Loucy (cell line): Measurements from ENCODE around the gene TRMT44.
"Not testable (repeated sequence)": the region's sequence is repeated elsewhere in the genome, so short reads cannot be mapped to it uniquely, and the experiment has no call there.

Experiments
- H2AFZ ChIP-seq: fragments of 200-600 bp; sonication (generic); 2 replicates; pipeline ENCODE4 v1.6.0; 2016; ENCODE audit warnings: antibody characterized with exemption, mild to moderate bottlenecking, low read length, moderate library complexity
- H3F3A ChIP-seq: fragments of 200-600 bp; 2 replicates; pipeline ENCODE4 v1.6.0; 2016; ENCODE audit warnings: antibody characterized with exemption, low read depth, mild to moderate bottlenecking
- H3K27me3 ChIP-seq: fragments of 200-600 bp; sonication (generic); 2 replicates; pipeline ENCODE4 v1.6.1; 2014; ENCODE audit warnings: low read length, mild to moderate bottlenecking; ENCODE audit not compliant: insufficient read depth, poor library complexity, severe bottlenecking
- H3K36me3 ChIP-seq: fragments of 200-600 bp; sonication (generic); 2 replicates; pipeline ENCODE4 v1.6.1; 2016; ENCODE audit warnings: low read length; ENCODE audit not compliant: insufficient read depth
- H3K4me1 ChIP-seq: fragments of 200-600 bp; sonication (generic); 2 replicates; pipeline ENCODE4 v1.5.1; 2014; ENCODE audit warnings: low read length, mild to moderate bottlenecking; ENCODE audit not compliant: insufficient read depth, poor library complexity, severe bottlenecking
- H3K4me2 ChIP-seq: fragments of 200-600 bp; sonication (generic); 2 replicates; pipeline ENCODE4 v1.6.0; 2014; ENCODE audit warnings: antibody characterized with exemption, low read length, low read depth, mild to moderate bottlenecking; ENCODE audit not compliant: poor library complexity, severe bottlenecking
- H3K4me3 ChIP-seq: fragments of 200-600 bp; sonication (generic); 2 replicates; pipeline ENCODE4 v1.5.1; 2014; ENCODE audit warnings: low read length, mild to moderate bottlenecking, mixed read lengths; ENCODE audit not compliant: poor library complexity, severe bottlenecking
- H3K79me2 ChIP-seq: fragments of 200-600 bp; sonication (generic); 2 replicates; pipeline ENCODE4 v1.6.1; 2014; ENCODE audit warnings: low read length; ENCODE audit not compliant: insufficient read depth
- H3K9ac ChIP-seq: fragments of 200-600 bp; sonication (generic); 2 replicates; pipeline ENCODE4 v1.6.0; 2014; ENCODE audit warnings: mild to moderate bottlenecking, low read depth, low read length, moderate library complexity; ENCODE audit not compliant: poor library complexity, severe bottlenecking
- H3K9me2 ChIP-seq: fragments of 200-600 bp; sonication (generic); replicated peaks from 2 replicates; pipeline ENCODE4 v1.6.1; 2016; ENCODE audit warnings: low read depth, low read length, mixed read lengths
- H3K9me3 ChIP-seq: fragments of 200-600 bp; sonication (generic); 2 replicates; pipeline ENCODE4 v1.6.1; 2014; ENCODE audit warnings: mild to moderate bottlenecking, antibody characterized with exemption, low read length, low read depth; ENCODE audit not compliant: insufficient read depth
- H4K20me1 ChIP-seq: fragments of 200-600 bp; sonication (generic); 2 replicates; pipeline ENCODE4 v1.6.0; 2014; ENCODE audit warnings: antibody characterized with exemption, low read length, mild to moderate bottlenecking; ENCODE audit not compliant: insufficient read depth, poor library complexity, severe bottlenecking
- EZH2phosphoT487 ChIP-seq: fragments of 200-600 bp; IDR thresholded peaks from 2 replicates; pipeline ENCODE4 v1.6.1; 2018; ENCODE audit warnings: antibody characterized with exemption, mild to moderate bottlenecking, moderate library complexity, borderline replicate concordance
- TF ChIP-seq, protein P1 (sequence below): fragments of 200-600 bp; sonication (generic); conservative IDR thresholded peaks from 2 replicates; pipeline ENCODE4 v1.5.1; 2014; ENCODE audit warnings: mild to moderate bottlenecking, antibody characterized with exemption, low read length

TRMT44 gene

DNA sequence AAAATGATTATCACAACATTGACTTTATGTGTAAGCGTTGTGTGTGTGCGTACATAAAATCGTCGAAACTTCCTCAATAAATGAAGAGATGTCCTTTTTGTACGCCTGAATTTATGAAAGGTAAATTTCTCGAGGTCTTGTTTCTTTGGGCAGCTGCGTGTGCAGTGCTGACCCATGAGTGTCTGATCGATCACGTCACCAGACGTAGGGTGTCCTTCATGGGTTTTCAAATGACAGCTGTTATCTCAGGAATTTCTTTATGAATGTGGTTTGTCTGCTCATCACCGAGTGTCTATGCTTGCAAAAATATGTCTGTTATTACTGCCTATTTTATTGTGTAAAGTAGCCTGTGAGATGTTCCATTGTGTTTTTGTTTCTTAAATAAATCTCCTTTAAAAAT is 71.9 kb downstream of the TRMT44 start:
- no peak overlapping the region for H3K4me2 ChIP-seq
- TF ChIP-seq EZH2phosphoT487, result no peak
- TF ChIP-seq, protein P1, sequence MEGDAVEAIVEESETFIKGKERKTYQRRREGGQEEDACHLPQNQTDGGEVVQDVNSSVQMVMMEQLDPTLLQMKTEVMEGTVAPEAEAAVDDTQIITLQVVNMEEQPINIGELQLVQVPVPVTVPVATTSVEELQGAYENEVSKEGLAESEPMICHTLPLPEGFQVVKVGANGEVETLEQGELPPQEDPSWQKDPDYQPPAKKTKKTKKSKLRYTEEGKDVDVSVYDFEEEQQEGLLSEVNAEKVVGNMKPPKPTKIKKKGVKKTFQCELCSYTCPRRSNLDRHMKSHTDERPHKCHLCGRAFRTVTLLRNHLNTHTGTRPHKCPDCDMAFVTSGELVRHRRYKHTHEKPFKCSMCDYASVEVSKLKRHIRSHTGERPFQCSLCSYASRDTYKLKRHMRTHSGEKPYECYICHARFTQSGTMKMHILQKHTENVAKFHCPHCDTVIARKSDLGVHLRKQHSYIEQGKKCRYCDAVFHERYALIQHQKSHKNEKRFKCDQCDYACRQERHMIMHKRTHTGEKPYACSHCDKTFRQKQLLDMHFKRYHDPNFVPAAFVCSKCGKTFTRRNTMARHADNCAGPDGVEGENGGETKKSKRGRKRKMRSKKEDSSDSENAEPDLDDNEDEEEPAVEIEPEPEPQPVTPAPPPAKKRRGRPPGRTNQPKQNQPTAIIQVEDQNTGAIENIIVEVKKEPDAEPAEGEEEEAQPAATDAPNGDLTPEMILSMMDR, result no peak

DNA sequence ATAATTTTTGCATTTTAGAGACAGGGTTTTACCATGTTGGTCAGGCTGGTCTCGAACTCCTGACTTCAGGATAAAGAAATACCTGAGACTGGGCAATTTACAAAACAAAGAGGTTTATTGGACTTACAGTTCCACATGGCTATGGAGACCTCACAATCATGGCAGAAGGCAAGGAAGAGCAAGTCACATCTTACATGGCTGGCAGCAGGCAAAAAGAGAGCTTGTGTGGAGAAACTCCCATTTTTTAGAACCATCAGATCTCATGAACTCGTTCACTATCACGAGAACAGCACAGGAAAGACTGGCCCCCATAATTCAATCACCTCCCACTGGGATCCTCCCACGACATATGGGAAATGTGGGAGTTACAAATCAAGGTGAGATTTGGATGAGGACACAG is 72.5 kb downstream of the TRMT44 start:
- H4K20me1 ChIP-seq, H3F3A ChIP-seq, H2AFZ ChIP-seq, H3K36me3 ChIP-seq, H3K9me2 ChIP-seq, H3K27me3 ChIP-seq, H3K9ac ChIP-seq, H3K4me2 ChIP-seq, H3K4me3 ChIP-seq, H3K79me2 ChIP-seq, H3K4me1 ChIP-seq: not testable (repeated sequence)
- peaks cover 13% of the 10 kb centered on the region; the same call in 1 of the 2 replicates for H3K9me3 ChIP-seq

More for the DNA sequence above, 71.9 kb downstream of the TRMT44 start:
- no peaks in the 10 kb centered on the region for H4K20me1 ChIP-seq
- no peaks in the 10 kb centered on the region for H3F3A ChIP-seq
- peaks cover 13% of the 10 kb centered on the region; the same call in 1 of the 2 replicates for H3K9me3 ChIP-seq
- H3K27me3 ChIP-seq, result no peaks in the 10 kb centered on the region
- H3K9ac ChIP-seq, result no peak overlapping the region
- H3K4me3 ChIP-seq, result no peak overlapping the region
- no peaks in the 10 kb centered on the region for H3K36me3 ChIP-seq
- H3K4me1 ChIP-seq, result no peaks in the 10 kb centered on the region
- H3K9me2 ChIP-seq, result no peaks in the 10 kb centered on the region
- no peaks in the 10 kb centered on the region for H3K79me2 ChIP-seq
- no peak overlapping the region for H2AFZ ChIP-seq

DNA sequence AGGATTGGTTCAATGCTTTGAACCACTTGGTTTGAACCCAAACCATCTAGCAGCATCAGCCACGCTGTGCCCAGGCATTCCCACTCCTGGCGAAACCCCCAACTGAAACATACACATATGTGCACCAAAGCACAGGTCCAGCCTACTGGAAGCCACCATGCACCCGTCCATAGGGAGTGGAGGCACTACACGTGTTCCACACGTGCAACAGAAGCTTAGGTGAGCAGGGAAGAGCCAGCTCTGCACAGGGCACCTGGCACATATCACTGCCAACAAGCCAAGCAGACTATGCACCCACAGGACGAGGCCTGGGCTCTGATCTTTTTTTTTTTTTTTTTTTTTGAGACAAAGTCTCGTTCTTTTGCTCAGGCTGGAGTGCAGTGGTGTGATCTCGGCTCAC is 73.4 kb downstream of the TRMT44 start:
- no peak overlapping the region for H3K4me2 ChIP-seq
- no peaks in the 10 kb centered on the region for H3K27me3 ChIP-seq
- no peak overlapping the region for H3K4me3 ChIP-seq
- H2AFZ ChIP-seq, result no peak overlapping the region
- TF ChIP-seq, protein P1, result no peak
- TF ChIP-seq EZH2phosphoT487, result no peak
- H3K9me3 ChIP-seq, result peaks cover 13% of the 10 kb centered on the region; the same call in 1 of the 2 replicates
- H4K20me1 ChIP-seq, result no peaks in the 10 kb centered on the region
- H3K79me2 ChIP-seq, result no peaks in the 10 kb centered on the region
- no peaks in the 10 kb centered on the region for H3F3A ChIP-seq
- no peaks in the 10 kb centered on the region for H3K4me1 ChIP-seq
- no peak overlapping the region for H3K9ac ChIP-seq
- no peaks in the 10 kb centered on the region for H3K9me2 ChIP-seq
- no peaks in the 10 kb centered on the region for H3K36me3 ChIP-seq

DNA sequence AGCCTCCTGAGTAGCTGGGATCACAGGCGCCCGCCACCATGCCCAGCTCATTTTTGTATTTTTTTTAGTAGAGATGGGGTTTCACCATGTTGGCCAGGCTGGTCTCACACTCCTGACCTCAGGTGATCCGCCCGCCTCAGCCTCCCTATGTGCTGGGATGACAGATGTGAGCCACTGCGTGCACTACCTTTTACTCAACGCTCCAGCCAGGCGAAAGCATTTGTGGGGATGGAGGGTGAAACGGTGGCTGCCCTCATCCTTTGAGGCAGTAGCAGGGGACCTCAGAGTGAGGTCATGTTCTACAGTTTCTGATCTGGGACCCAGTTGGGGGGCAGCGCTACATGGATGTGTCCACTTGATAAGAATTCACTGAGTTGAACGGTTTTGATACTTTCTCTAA is 73.8 kb downstream of the TRMT44 start:
- Histone ChIP-seq H3K36me3 (no peaks in the 10 kb centered on the region), H3K9me2 (no peaks in the 10 kb centered on the region), H3K9me3 (peaks cover 13% of the 10 kb centered on the region; the same call in 1 of the 2 replicates), H3K79me2 (no peaks in the 10 kb centered on the region), H4K20me1 (no peaks in the 10 kb centered on the region), H3K27me3 (no peaks in the 10 kb centered on the region), H3K4me1 (no peaks in the 10 kb centered on the region), H3F3A (no peaks in the 10 kb centered on the region), H2AFZ (no peak overlapping the region), H3K4me3 (no peak overlapping the region), H3K4me2 (no peak overlapping the region), H3K9ac (no peak overlapping the region)
- TF ChIP-seq, protein P1, result no peak
- TF ChIP-seq EZH2phosphoT487, result no peak
